SK-N-SH (cell line): ENCODE results near the gene TMEM132D. TPM values are rescaled to one million over a fixed set of nuclear protein-coding genes. Genes with fewer than 3 reads are reported as not detected.

Experiments used
- CTCF ChIA-PET: fragments of 300-600, 350-600 bp; formaldehyde crosslinking; extraction: SDS; loops from one replicate; lab custom pipeline; 2021; lab: Yijun Ruan, JAX
- POLR2A ChIA-PET: fragments of 350-600 bp; sonication (Branson Sonifier 250); formaldehyde crosslinking; extraction: SDS; loops from one replicate; lab custom pipeline; 2020; ENCODE audit warnings: antibody characterized with exemption, inconsistent platforms; lab: Yijun Ruan, JAX
- DNase-seq: peaks from one replicate; pipeline ENCODE4 v3.0.0; 2012
- H2AFZ ChIP-seq: fragments of 200-600 bp; sonication (generic); 2 replicates; pipeline ENCODE4 v1.8.1; 2016; ENCODE audit warnings: antibody characterized with exemption, mild to moderate bottlenecking, low read depth
- H3F3A ChIP-seq: fragments of 200-600 bp; sonication (generic); replicated peaks from 2 replicates; pipeline ENCODE3; 2016; ENCODE audit warnings: antibody characterized with exemption, mild to moderate bottlenecking; ENCODE audit not compliant: insufficient read depth
- H3K27ac ChIP-seq, 2 experiments: fragments of 200-500 bp in 1 of 2; fragments of 200-600 bp in 1 of 2; sonication (Bioruptor generic) in 1 of 2; sonication (generic), shearing (Covaris generic) in 1 of 2; 2 replicates each; pipeline versions ENCODE4 v1.5.1 to v1.6.1; 2014 to 2016; ENCODE audit warnings: low read depth in 2 of 2, inconsistent platforms in 1 of 2, low read length in 1 of 2, mild to moderate bottlenecking in 1 of 2, mixed read lengths in 1 of 2
- H3K27me3 ChIP-seq: fragments of 200-600 bp; sonication (generic), shearing (Covaris generic); 2 replicates; pipeline ENCODE4 v1.6.1; 2016; ENCODE audit warnings: mixed run types; ENCODE audit not compliant: insufficient read depth
- H3K36me3 ChIP-seq, 2 experiments: fragments of 200-500 bp in 1 of 2; fragments of 200-600 bp in 1 of 2; sonication (Bioruptor generic) in 1 of 2; sonication (generic) in 1 of 2; replicated peaks in 1 of 2; 2 replicates each; pipeline versions ENCODE3 to v1.5.1; 2014 to 2016; ENCODE audit warnings: low read length in 1 of 2, mild to moderate bottlenecking in 1 of 2; ENCODE audit not compliant: insufficient read depth in 2 of 2, control insufficient read depth in 1 of 2
- H3K4me1 ChIP-seq, 2 experiments: fragments of 200-500 bp in 1 of 2; fragments of 200-600 bp in 1 of 2; sonication (Bioruptor generic) in 1 of 2; sonication (generic), shearing (Covaris generic) in 1 of 2; 2 replicates each; pipeline versions ENCODE4 v1.5.1 to v1.6.1; 2014 to 2016; ENCODE audit warnings: low read depth in 1 of 2, low read length in 1 of 2, mixed run types in 1 of 2; ENCODE audit not compliant: insufficient read depth in 2 of 2, control insufficient read depth in 1 of 2
- H3K4me2 ChIP-seq: fragments of 200-600 bp; sonication (generic), shearing (Covaris generic); 2 replicates; pipeline ENCODE4 v1.6.1; 2017; ENCODE audit warnings: mixed run types
- H3K4me3 ChIP-seq, 2 experiments: fragments of 200-500 bp in 1 of 2; fragments of 200-600 bp in 1 of 2; sonication (Bioruptor generic) in 1 of 2; sonication (generic), shearing (Covaris generic) in 1 of 2; 2 replicates each; pipeline versions ENCODE4 v1.5.1 to v1.8.1; 2014 to 2016; ENCODE audit warnings: low read depth in 2 of 2, inconsistent platforms in 1 of 2, low read length in 1 of 2, mild to moderate bottlenecking in 1 of 2, mixed read lengths in 1 of 2, moderate library complexity in 1 of 2
- H3K79me2 ChIP-seq: fragments of 200-600 bp; sonication (generic); 2 replicates; pipeline ENCODE4 v1.8.1; 2017; ENCODE audit warnings: mild to moderate bottlenecking; ENCODE audit not compliant: insufficient read depth
- H3K9ac ChIP-seq: fragments of 200-600 bp; sonication (generic); 2 replicates; pipeline ENCODE4 v1.6.1; 2017; ENCODE audit warnings: mixed run types
- H3K9me2 ChIP-seq: fragments of 200-600 bp; sonication (generic); 2 replicates; pipeline ENCODE4 v1.6.1; 2017; ENCODE audit warnings: mixed run types
- H3K9me3 ChIP-seq: fragments of 200-600 bp; sonication (generic); 2 replicates; pipeline ENCODE4 v1.6.1; 2017; ENCODE audit warnings: mixed run types, mild to moderate bottlenecking, moderate library complexity
- H4K20me1 ChIP-seq: fragments of 200-600 bp; sonication (generic); 2 replicates; pipeline ENCODE4 v1.6.1; 2017; ENCODE audit warnings: mild to moderate bottlenecking, mixed run types; ENCODE audit not compliant: insufficient read depth
- CHD2 ChIP-seq: fragments of 150-350 bp; IDR thresholded peaks from 2 replicates; pipeline ENCODE4 v1.6.1; 2018; ENCODE audit warnings: low read length; ENCODE audit not compliant: partially characterized antibody
- CTCF ChIP-seq: fragments of 200-600 bp; sonication (generic); IDR thresholded peaks from 2 replicates; pipeline ENCODE4 v1.6.1; 2017; ENCODE audit warnings: antibody characterized with exemption, mild to moderate bottlenecking, moderate library complexity
- ELF1 ChIP-seq: IDR thresholded peaks from 2 replicates; pipeline ENCODE4 v1.4.0; 2012
- EP300 ChIP-seq, 2 experiments: IDR thresholded peaks; 2 replicates each; pipeline versions ENCODE4 v1.4.0 to v1.6.1; 2012; ENCODE audit warnings: borderline replicate concordance in 1 of 2, low read depth in 1 of 2, low read length in 1 of 2
- FOXJ3 ChIP-seq: sonication (generic); formaldehyde crosslinking; IDR thresholded peaks from 2 replicates; pipeline ENCODE4 v1.5.1; 2020; ENCODE audit warnings: mild to moderate bottlenecking, missing genetic modification reagents
- GABPA ChIP-seq: IDR thresholded peaks from 2 replicates; pipeline ENCODE4 v1.4.0; 2012; ENCODE audit warnings: low read depth, mild to moderate bottlenecking
- GATA2 ChIP-seq: sonication (generic); formaldehyde crosslinking; IDR thresholded peaks from 2 replicates; pipeline ENCODE4 v1.5.0; 2020; ENCODE audit warnings: mild to moderate bottlenecking, missing genetic modification reagents
- MEF2A ChIP-seq: IDR thresholded peaks from 2 replicates; pipeline ENCODE4 v1.4.0; 2012; ENCODE audit warnings: low read depth, borderline replicate concordance
- MXI1 ChIP-seq: IDR thresholded peaks from 2 replicates; pipeline ENCODE4 v1.6.1; 2012; ENCODE audit warnings: mild to moderate bottlenecking, low read depth, low read length, improper control_type of control experiment
- PBX3 ChIP-seq: IDR thresholded peaks from 2 replicates; pipeline ENCODE4; 2012
- POLR2AphosphoS5 ChIP-seq: IDR thresholded peaks from 2 replicates; pipeline ENCODE4 v1.6.1; 2012; ENCODE audit warnings: low read depth, low read length
- RFX5 ChIP-seq: IDR thresholded peaks from 2 replicates; pipeline ENCODE4 v1.6.1; 2012; ENCODE audit warnings: mild to moderate bottlenecking, improper control_type of control experiment, low read length
- TAF1 ChIP-seq: IDR thresholded peaks from 2 replicates; pipeline ENCODE4 v1.6.1; 2012; ENCODE audit warnings: low read depth, mild to moderate bottlenecking, low read length, moderate library complexity, borderline replicate concordance
- TEAD4 ChIP-seq: IDR thresholded peaks from 2 replicates; pipeline ENCODE4 v1.4.0; 2012; ENCODE audit warnings: mild to moderate bottlenecking, borderline replicate concordance; ENCODE audit not compliant: insufficient read depth
- YY1 ChIP-seq: IDR thresholded peaks from 2 replicates; pipeline ENCODE4 v1.4.0; 2012; ENCODE audit warnings: low read depth, mild to moderate bottlenecking
- ZBTB33 ChIP-seq: IDR thresholded peaks from 2 replicates; pipeline ENCODE4 v1.4.0; 2012; ENCODE audit warnings: low read depth, borderline replicate concordance
- whole genome bisulfite sequencing: methylation state at CpG from one replicate; pipeline ENCODE4 v1.1.6; 2017; ENCODE audit warnings: low lambda C conversion rate; 5-methylcytosine and 5-hydroxymethylcytosine counted together
- polyA plus RNA-seq, 3 experiments: library from polyadenylated mRNA; depleted of rRNA; stranded (reverse); fragments of >200 nt; gene quantifications; 2 replicates each; pipeline ENCODE4 v1.2.3, GENCODE V29; 2012
- TF ChIP-seq, protein P1 (sequence below): fragments of 150-350 bp; IDR thresholded peaks from 2 replicates; pipeline ENCODE4 v1.6.1; 2016; ENCODE audit warnings: mild to moderate bottlenecking, low read depth, low read length
- TF ChIP-seq, protein P2 (sequence below): IDR thresholded peaks from 2 replicates; pipeline ENCODE4 v1.4.0; 2012; ENCODE audit warnings: low read depth

TMEM132D gene
- polyA plus RNA-seq, 1 of the 3 experiments (the other 2 are of a cell fraction) = not detected

- Histone ChIP-seq H3K9me3 (peaks cover 5% of the 10 kb centered on the region; the same call in 1 of the 2 replicates), H3K27ac (no peak overlapping the region), H3K27me3 (no peaks in the 10 kb centered on the region), H2AFZ (no peak overlapping the region), H4K20me1 (no peaks in the 10 kb centered on the region), H3K9ac (no peak overlapping the region), H3K79me2 (no peaks in the 10 kb centered on the region), H3K4me1 (no peaks in the 10 kb centered on the region), H3F3A (no peaks in the 10 kb centered on the region), H3K4me2 (no peak overlapping the region), H3K4me3 (no peak overlapping the region), H3K9me2 (no peaks in the 10 kb centered on the region), H3K36me3 (no peaks in the 10 kb centered on the region)
- POLR2A ChIA-PET = no interaction called here
- 0% methylated on average over 3 of the region's 3 CpGs for WGBS
- DNase-seq = no peak
- TF ChIP-seq GATA2 (CRISPR knock-in tag) (no peak), FOXJ3 (no peak), YY1 (no peak), RFX5 (no peak), EP300 (IDR thresholded peaks at IDR 0.05; ENCODE audit: borderline replicate concordance in 1 of 2, low read depth in 1 of 2, low read length in 1 of 2) (no peak), GABPA (no peak), PBX3 (no peak)
- CTCF ChIA-PET = no interaction called here
Measured at GRCh38 chr12:129885287-129885686, 18.5 kb downstream of the TMEM132D start.

DNA sequence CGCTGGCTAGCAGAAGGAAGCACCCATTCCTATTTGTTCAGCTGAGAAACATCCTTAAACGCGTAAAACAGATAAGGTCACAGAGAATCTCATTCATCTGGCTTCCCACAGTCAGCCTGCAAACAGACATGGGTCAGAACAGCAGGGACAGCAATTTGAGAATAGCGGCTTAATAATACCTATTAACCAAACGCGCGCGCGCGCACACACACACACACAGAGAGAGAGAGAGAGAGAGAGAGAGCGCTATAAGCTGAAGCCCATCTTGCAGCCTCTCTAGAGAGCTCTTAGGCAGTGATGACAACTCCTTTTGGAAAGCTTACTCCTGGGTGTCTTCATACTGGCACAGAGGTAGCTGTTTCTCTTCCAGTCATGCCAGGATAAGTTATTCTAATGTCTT lies 26.4 kb downstream of the TMEM132D start:
- no peak overlapping the region for H2AFZ ChIP-seq
- ChIA-PET CTCF (no interaction called here), POLR2A (no interaction called here)
- H3K9me3 ChIP-seq = peaks cover 6% of the 10 kb centered on the region; the same call in 1 of the 2 replicates
- no peaks in the 10 kb centered on the region for H3K27me3 ChIP-seq
- H4K20me1 ChIP-seq = no peaks in the 10 kb centered on the region
- H3K79me2 ChIP-seq = no peaks in the 10 kb centered on the region
- no peaks in the 10 kb centered on the region for H3K9me2 ChIP-seq
- H3K36me3 ChIP-seq = no peaks in the 10 kb centered on the region
- no peak overlapping the region for H3K4me2 ChIP-seq
- no peak overlapping the region for H3K9ac ChIP-seq
- no peak for TF ChIP-seq POLR2AphosphoS5
- TF ChIP-seq PBX3 = no peak
- no peak for TF ChIP-seq YY1
- no peak for TF ChIP-seq TEAD4
- no peak for TF ChIP-seq CTCF
- TF ChIP-seq MXI1 = no peak
- no peak for TF ChIP-seq CHD2
- TF ChIP-seq, protein P1, sequence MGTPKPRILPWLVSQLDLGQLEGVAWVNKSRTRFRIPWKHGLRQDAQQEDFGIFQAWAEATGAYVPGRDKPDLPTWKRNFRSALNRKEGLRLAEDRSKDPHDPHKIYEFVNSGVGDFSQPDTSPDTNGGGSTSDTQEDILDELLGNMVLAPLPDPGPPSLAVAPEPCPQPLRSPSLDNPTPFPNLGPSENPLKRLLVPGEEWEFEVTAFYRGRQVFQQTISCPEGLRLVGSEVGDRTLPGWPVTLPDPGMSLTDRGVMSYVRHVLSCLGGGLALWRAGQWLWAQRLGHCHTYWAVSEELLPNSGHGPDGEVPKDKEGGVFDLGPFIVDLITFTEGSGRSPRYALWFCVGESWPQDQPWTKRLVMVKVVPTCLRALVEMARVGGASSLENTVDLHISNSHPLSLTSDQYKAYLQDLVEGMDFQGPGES = no peak
- TF ChIP-seq ELF1 = no peak
- no peak for TF ChIP-seq GABPA
- no peak for TF ChIP-seq TAF1
- TF ChIP-seq MEF2A = no peak
- no peak for TF ChIP-seq ZBTB33
- TF ChIP-seq FOXJ3 = no peak
- TF ChIP-seq, protein P2, sequence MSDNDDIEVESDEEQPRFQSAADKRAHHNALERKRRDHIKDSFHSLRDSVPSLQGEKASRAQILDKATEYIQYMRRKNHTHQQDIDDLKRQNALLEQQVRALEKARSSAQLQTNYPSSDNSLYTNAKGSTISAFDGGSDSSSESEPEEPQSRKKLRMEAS = no peak
- H3K4me1 ChIP-seq = no peaks in the 10 kb centered on the region
- no peak overlapping the region for H3K27ac ChIP-seq
- DNase-seq = no peak
- H3F3A ChIP-seq = no peaks in the 10 kb centered on the region
- WGBS = 75% methylated on average over 11 of the region's 11 CpGs
- no peak overlapping the region for H3K4me3 ChIP-seq
